Measurements from ENCODE around the gene TCP1.
"Not testable (repeated sequence)": the region's sequence is repeated elsewhere in the genome, so short reads cannot be mapped to it uniquely, and the experiment has no call there.

Gene TCP1

DNA sequence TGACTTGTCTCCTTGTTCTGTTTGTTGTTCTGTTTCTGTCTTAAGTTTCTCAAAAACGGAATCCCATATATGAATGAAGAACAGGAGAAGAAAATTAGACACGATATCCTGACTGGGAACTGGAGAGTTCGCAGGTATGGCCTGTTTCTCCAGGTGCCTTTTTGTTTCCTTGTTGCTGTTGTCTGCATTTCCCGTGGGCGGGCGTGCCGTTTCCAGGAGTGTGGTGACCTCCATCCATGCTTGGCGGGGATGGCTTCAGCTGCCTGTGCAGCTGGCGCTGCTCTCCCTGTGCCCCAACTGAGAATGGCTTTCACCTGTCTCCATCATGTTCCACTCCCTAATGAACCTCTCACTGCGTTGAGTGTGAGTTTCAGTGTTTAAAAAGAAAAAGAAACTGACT is 15.1 kb upstream of the TCP1 start:
- no peak overlapping the region for H3K27ac ChIP-seq
- TF ChIP-seq, protein P1, sequence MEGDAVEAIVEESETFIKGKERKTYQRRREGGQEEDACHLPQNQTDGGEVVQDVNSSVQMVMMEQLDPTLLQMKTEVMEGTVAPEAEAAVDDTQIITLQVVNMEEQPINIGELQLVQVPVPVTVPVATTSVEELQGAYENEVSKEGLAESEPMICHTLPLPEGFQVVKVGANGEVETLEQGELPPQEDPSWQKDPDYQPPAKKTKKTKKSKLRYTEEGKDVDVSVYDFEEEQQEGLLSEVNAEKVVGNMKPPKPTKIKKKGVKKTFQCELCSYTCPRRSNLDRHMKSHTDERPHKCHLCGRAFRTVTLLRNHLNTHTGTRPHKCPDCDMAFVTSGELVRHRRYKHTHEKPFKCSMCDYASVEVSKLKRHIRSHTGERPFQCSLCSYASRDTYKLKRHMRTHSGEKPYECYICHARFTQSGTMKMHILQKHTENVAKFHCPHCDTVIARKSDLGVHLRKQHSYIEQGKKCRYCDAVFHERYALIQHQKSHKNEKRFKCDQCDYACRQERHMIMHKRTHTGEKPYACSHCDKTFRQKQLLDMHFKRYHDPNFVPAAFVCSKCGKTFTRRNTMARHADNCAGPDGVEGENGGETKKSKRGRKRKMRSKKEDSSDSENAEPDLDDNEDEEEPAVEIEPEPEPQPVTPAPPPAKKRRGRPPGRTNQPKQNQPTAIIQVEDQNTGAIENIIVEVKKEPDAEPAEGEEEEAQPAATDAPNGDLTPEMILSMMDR (IDR thresholded peaks at IDR 0.05; ENCODE audit: low read depth, low read length): no peak
- no peak for DNase-seq
- no peaks in the 10 kb centered on the region for H3K27me3 ChIP-seq (ENCODE audit: insufficient read depth, low read depth, severe bottlenecking)
- no peaks in the 10 kb centered on the region for H3K9me3 ChIP-seq (ENCODE audit: severe bottlenecking)
- peaks cover 5% of the 10 kb centered on the region for H3K36me3 ChIP-seq
- H3K4me3 ChIP-seq (ENCODE audit: low read depth, low read length): no peak overlapping the region

DNA sequence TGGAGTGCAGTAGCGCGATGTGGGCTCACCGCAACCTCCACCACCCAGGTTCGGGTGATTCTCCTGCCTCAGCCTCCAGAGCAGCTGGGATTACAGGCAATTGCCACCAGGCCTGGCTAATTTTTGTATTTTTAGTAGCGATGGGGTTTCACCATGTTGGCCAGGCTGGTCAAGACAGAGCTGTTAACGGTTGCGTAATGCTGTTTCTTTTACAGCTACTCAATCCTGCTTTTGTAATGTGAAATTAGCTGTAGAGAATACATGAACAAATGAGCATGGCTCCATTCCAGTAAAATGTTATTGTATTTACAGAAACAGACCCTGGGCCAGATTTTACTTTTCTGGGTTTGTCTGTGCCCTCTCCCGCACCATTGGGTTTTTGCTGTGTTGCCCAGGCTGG is 12.5 kb upstream of the TCP1 start:
- H3K27ac ChIP-seq: no peak overlapping the region
- no peaks in the 10 kb centered on the region for H3K9me3 ChIP-seq (ENCODE audit: severe bottlenecking)
- DNase-seq: no peak
- peaks cover 30% of the 10 kb centered on the region for H3K36me3 ChIP-seq
- H3K4me3 ChIP-seq (ENCODE audit: low read depth, low read length): no peak overlapping the region
- TF ChIP-seq, protein P1 (IDR thresholded peaks at IDR 0.05; ENCODE audit: low read depth, low read length): no peak
- no peaks in the 10 kb centered on the region for H3K27me3 ChIP-seq (ENCODE audit: insufficient read depth, low read depth, severe bottlenecking)

DNA sequence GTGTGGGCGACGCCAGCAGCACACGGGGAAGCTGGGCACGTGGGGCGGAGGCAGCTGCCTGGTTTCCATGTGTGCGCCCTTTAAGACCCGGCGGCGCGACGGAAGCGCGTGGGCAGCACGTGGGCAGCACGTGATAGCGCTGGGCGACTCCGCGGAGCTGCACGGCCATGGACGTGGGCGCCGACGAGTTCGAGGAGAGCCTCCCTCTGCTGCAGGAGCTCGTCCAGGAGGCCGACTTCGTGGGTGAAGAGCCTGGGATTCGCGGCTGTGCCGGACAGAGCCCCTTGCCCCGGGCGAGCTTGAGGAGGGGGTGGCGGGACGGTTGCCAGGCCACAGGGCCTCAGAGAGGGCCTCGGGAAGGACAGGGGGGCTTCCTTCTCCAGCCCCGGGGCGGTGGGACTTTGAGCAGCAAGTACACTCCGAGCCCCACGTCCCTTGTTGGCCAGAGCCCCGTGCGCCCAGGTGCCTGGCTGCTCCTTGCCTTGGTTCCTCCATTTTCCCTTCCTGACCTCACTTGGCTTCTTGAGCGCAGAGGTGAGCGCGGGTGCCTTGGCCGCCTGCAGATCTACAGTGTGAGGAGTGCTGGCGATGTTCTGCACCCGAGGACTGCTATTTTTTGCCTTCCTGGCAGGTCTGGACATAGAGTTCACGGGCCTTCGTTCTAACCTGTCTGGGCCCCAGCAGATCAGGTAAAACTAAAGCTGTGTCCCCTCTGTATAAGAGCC is 10.9 kb upstream of the TCP1 start, which contains the start of gene PNLDC1:
TSS of gene PNLDC1 (plus strand) at position 136 of the 725 bp plus-strand sequence. CDS start at position 168, 32 bp downstream.
- no peak for DNase-seq
- peaks cover 44% of the 10 kb centered on the region for H3K36me3 ChIP-seq
- no peak within 1 kb of the TSS for H3K27ac ChIP-seq
- no peak within 1 kb of the TSS for H3K4me3 ChIP-seq (ENCODE audit: low read depth, low read length)
- H3K27me3 ChIP-seq (ENCODE audit: insufficient read depth, low read depth, severe bottlenecking): no peaks in the 10 kb centered on the region
- no peaks in the 10 kb centered on the region for H3K9me3 ChIP-seq (ENCODE audit: severe bottlenecking)
- TF ChIP-seq, protein P1 (IDR thresholded peaks at IDR 0.05; ENCODE audit: low read depth, low read length): no peak

DNA sequence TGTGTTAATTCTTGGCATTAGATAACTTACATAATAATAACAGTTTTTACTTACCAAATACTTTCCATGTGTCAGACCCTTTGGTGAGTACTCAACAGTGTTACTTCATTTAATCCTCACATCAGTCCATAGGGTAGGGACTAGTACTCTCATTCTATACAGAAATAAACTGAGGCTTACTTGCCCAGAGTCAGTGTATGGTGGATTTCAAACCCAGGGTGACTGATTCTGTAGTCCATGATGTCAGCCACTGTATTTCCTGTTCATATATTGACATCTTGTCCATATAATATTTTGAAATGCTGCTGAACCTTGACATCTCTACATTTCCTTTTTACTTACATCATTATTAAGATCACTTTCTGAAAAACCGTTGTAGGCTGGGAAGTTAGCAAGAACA is 8.2 kb upstream of the TCP1 start:
- H3K9me3 ChIP-seq (ENCODE audit: severe bottlenecking): no peaks in the 10 kb centered on the region
- TF ChIP-seq, protein P1 (IDR thresholded peaks at IDR 0.05; ENCODE audit: low read depth, low read length): no peak
- no peaks in the 10 kb centered on the region for H3K27me3 ChIP-seq (ENCODE audit: insufficient read depth, low read depth, severe bottlenecking)
- H3K4me3 ChIP-seq (ENCODE audit: low read depth, low read length): no peak overlapping the region
- DNase-seq: no peak
- H3K27ac ChIP-seq: no peak overlapping the region
- H3K36me3 ChIP-seq: peaks cover 64% of the 10 kb centered on the region

DNA sequence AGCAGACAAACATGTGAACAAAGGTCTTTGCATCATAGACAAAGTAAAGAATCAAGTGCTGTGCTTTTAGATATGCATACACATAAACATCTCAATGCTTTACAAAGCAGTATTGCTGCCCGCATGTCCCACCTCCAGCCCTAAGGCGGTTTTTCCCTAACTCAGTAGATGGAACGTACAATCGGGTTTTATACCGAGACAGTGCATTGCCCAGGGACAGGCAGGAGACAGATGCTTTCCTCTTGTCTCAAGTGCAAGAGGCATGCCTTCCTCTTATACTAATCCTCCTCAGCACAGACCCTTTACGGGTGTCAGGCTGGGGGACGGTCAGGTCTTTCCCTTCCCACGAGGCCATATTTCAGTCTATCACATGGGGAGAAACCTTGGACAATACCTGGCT is 5.6 kb upstream of the TCP1 start:
- DNase-seq: peak; percentile 61
- H3K27ac ChIP-seq: peak overlapping the region; percentile 90
- not testable (repeated sequence) for H3K4me3 ChIP-seq (ENCODE audit: low read depth, low read length); H3K27me3 ChIP-seq (ENCODE audit: insufficient read depth, low read depth, severe bottlenecking); H3K9me3 ChIP-seq (ENCODE audit: severe bottlenecking)
- H3K36me3 ChIP-seq: peaks cover 72% of the 10 kb centered on the region

DNA sequence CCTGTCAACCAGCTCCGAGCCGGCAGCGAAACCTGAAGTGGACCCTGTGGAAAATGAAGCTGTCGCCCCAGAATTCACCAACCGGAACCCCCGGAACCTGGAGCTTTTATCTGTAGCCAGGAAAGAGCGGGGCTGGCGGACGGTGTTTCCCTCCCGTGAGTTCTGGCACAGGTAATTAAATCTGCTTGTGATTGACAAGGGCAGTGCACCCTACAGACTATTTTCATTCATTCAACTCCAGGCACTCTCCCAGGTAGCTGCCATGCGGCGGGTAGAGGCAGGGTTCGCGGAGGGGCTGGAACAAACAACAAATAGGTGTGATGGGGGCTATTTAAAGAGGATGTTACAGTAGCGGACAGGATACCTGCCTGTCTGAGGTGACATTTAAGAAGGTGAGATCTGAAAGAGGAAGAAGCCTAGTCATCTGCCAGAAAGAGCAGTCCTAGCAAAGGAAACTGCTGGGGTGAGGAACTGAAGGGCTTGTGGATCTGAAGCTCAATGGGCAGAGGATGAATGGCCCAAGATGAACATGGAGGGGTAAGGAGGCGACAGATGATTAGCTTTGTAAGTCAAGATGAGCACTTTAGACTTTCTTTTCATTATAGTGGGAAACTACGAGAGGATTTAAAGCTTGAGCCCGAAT is 1.7 kb upstream of the TCP1 start:
- Histone ChIP-seq H3K36me3 (peaks cover 61% of the 10 kb centered on the region), H3K27me3 (ENCODE audit: insufficient read depth, low read depth, severe bottlenecking) (no peaks in the 10 kb centered on the region), H3K27ac (peak overlapping the region; percentile 94), H3K9me3 (ENCODE audit: severe bottlenecking) (no peaks in the 10 kb centered on the region), H3K4me3 (ENCODE audit: low read depth, low read length) (peak overlapping the region; percentile 77)
- no peak for DNase-seq
- TF ChIP-seq, protein P1 (IDR thresholded peaks at IDR 0.05; ENCODE audit: low read depth, low read length): no peak
